ENCODE data around the gene KRTAP10-12. TPM values are rescaled to one million over a fixed set of nuclear protein-coding genes. Genes with fewer than 3 reads are reported as not detected.

The KRTAP10-12 gene
- total and polyA plus RNA-seq, 2 of the 13 experiments (the other 11 are each of a cell fraction or from before 2014, with no cell fraction given) = not detected

- TF ChIP-seq ZNF142 (CRISPR knock-in tag; IDR thresholded peaks at IDR 0.05) = no peak
- no peak for TF ChIP-seq ZNF781 (CRISPR knock-in tag; IDR thresholded peaks at IDR 0.05; ENCODE audit: borderline replicate concordance, not compliant biosample characterization)
- TF ChIP-seq ZBTB21 (CRISPR knock-in tag; IDR thresholded peaks at IDR 0.05) = no peak
- TF ChIP-seq ZFP82 (CRISPR knock-in tag; IDR thresholded peaks at IDR 0.05; ENCODE audit: borderline replicate concordance) = no peak
- no peak for TF ChIP-seq ZSCAN30 (CRISPR knock-in tag; IDR thresholded peaks at IDR 0.05)
- TF ChIP-seq RAD21 (CRISPR knock-in tag; IDR thresholded peaks at IDR 0.05) = no peak
- TF ChIP-seq RARG (CRISPR knock-in tag; IDR thresholded peaks at IDR 0.05; ENCODE audit: low read depth) = no peak
- 0 out of 2 replicates have a peak, but pooled peaks have one; percentile 38 for TF ChIP-seq THAP9 (CRISPR knock-in tag; IDR thresholded peaks at IDR 0.05; ENCODE audit: borderline replicate concordance)
- no peak for TF ChIP-seq SMAD9 (CRISPR knock-in tag; IDR thresholded peaks at IDR 0.05)
- peak; percentile 62; the same call in 1 of the 2 replicates for TF ChIP-seq ZMYM4 (CRISPR knock-in tag; IDR thresholded peaks at IDR 0.05)
- TF ChIP-seq ZNF563 (CRISPR knock-in tag; IDR thresholded peaks at IDR 0.05) = no peak
- no peak for TF ChIP-seq KAT7 (CRISPR knock-in tag; IDR thresholded peaks at IDR 0.05; ENCODE audit: borderline replicate concordance)
- TF ChIP-seq CHCHD3 (CRISPR knock-in tag; IDR thresholded peaks at IDR 0.05) = no peak
- peak; percentile 92 for TF ChIP-seq ZNF280D (CRISPR knock-in tag; IDR thresholded peaks at IDR 0.05)
- TF ChIP-seq ZNF225 (CRISPR knock-in tag; IDR thresholded peaks at IDR 0.05) = no peak
- no peak for TF ChIP-seq ZNF317 (CRISPR knock-in tag; IDR thresholded peaks at IDR 0.05)
- TF ChIP-seq THAP11 (CRISPR knock-in tag; IDR thresholded peaks at IDR 0.05) = no peak; the same call in 1 of the 2 replicates
These were observed 3.4 kb downstream of the KRTAP10-12 start (continued) for GRCh38 chr21:44700101-44701022.
